H1 (cell line): Measurements from ENCODE around the gene RNF26. TPM values are rescaled to one million over a fixed set of nuclear protein-coding genes. Genes with fewer than 3 reads are reported as not detected.

ENCODE experiments used
- CTCF ChIA-PET: fragments of 300-600 bp; sonication (Branson Sonifier 250); formaldehyde crosslinking; loops from one replicate; lab custom pipeline; 2021; ENCODE audit not compliant: partially characterized antibody; lab: Charles Lee
- POLR2A ChIA-PET: fragments of 300-600 bp; sonication (Branson Sonifier 250); formaldehyde crosslinking; loops from one replicate; lab custom pipeline; 2021; ENCODE audit warnings: inconsistent platforms; ENCODE audit not compliant: partially characterized antibody; lab: Charles Lee
- DNase-seq, 2 experiments: peaks; one replicate each; pipeline versions ENCODE4 v3.0.0 to v3.0.0-alpha.2; 2010 to 2022; ENCODE audit warnings: low spot score in 2 of 2, low read depth in 1 of 2, mixed read lengths in 1 of 2
- FAIRE-seq: peaks from 2 replicates; lab custom pipeline; 2011; peaks lifted over from hg19 to GRCh38; lab: Jason Lieb, UNC
- H2AFZ ChIP-seq: 2 replicates; pipeline ENCODE4 v1.8.1; 2012; ENCODE audit warnings: low read length, inconsistent platforms
- H2AK5ac ChIP-seq: 2 replicates; pipeline ENCODE4 v1.6.1; 2013; ENCODE audit warnings: low read depth, low read length
- H2BK120ac ChIP-seq: replicated peaks from 2 replicates; pipeline ENCODE3; 2013; ENCODE audit warnings: low read depth, low read length, inconsistent platforms
- H2BK12ac ChIP-seq: 2 replicates; pipeline ENCODE4 v1.6.1; 2013; ENCODE audit warnings: low read depth, low read length
- H2BK15ac ChIP-seq: 2 replicates; pipeline ENCODE4 v1.6.1; 2013; ENCODE audit warnings: low read length
- H2BK20ac ChIP-seq: 2 replicates; pipeline ENCODE4 v1.6.1; 2013; ENCODE audit warnings: low read length
- H2BK5ac ChIP-seq: 2 replicates; pipeline ENCODE4 v1.6.1; 2013; ENCODE audit warnings: low read depth, low read length
- H3K14ac ChIP-seq: 2 replicates; pipeline ENCODE4 v1.6.1; 2013; ENCODE audit warnings: inconsistent platforms; ENCODE audit not compliant: insufficient read length
- H3K18ac ChIP-seq: 2 replicates; pipeline ENCODE4 v1.6.1; 2013; ENCODE audit warnings: low read length; ENCODE audit errors: extremely low read depth
- H3K23ac ChIP-seq: 2 replicates; pipeline ENCODE4 v1.6.1; 2013; ENCODE audit warnings: inconsistent platforms; ENCODE audit not compliant: insufficient read length
- H3K23me2 ChIP-seq: 2 replicates; pipeline ENCODE4 v1.6.1; 2013; ENCODE audit warnings: low read depth, low read length
- H3K27ac ChIP-seq: 2 replicates; pipeline ENCODE4 v1.6.1; 2011; ENCODE audit warnings: low read depth, low read length, inconsistent platforms
- H3K27me3 ChIP-seq, 4 experiments: replicated peaks in 1 of 4; 1 replicate in 1 of 4; 2 replicates in 3 of 4; pipeline versions ENCODE4 v1.6.1 to v1.8.1; 2011 to 2013; ENCODE audit warnings: low read length in 3 of 4, mild to moderate bottlenecking in 3 of 4, inconsistent platforms in 2 of 4, mixed read lengths in 2 of 4, moderate library complexity in 1 of 4; ENCODE audit not compliant: control insufficient read depth in 3 of 4, insufficient read depth in 3 of 4; ENCODE audit errors: extremely low read depth in 1 of 4
- H3K36me3 ChIP-seq, 4 experiments: 2 replicates each; pipeline versions ENCODE4 v1.6.1 to v1.8.1; 2011 to 2013; ENCODE audit warnings: mild to moderate bottlenecking in 4 of 4, low read length in 3 of 4, moderate library complexity in 2 of 4, control low read depth in 1 of 4, inconsistent platforms in 1 of 4; ENCODE audit not compliant: insufficient read depth in 4 of 4, control insufficient read depth in 2 of 4
- H3K4ac ChIP-seq: replicated peaks from 2 replicates; pipeline ENCODE3; 2013; ENCODE audit warnings: low read length, low read depth, mixed read lengths, inconsistent platforms; ENCODE audit not compliant: insufficient read length
- H3K4me1 ChIP-seq, 4 experiments: replicated peaks in 1 of 4; 1 replicate in 1 of 4; 2 replicates in 3 of 4; pipeline versions ENCODE4 v1.6.1 to v1.8.1; 2011 to 2013; ENCODE audit warnings: low read length in 3 of 4, inconsistent platforms in 2 of 4, mixed read lengths in 1 of 4; ENCODE audit not compliant: insufficient read depth in 4 of 4, control insufficient read depth in 3 of 4
- H3K4me2 ChIP-seq, 2 experiments: 2 replicates each; pipeline versions ENCODE4 v1.6.1 to v1.8.1; 2011 to 2013; ENCODE audit warnings: low read depth in 2 of 2, low read length in 2 of 2, control low read depth in 1 of 2, inconsistent platforms in 1 of 2, mild to moderate bottlenecking in 1 of 2; ENCODE audit not compliant: insufficient read depth in 1 of 2
- H3K4me3 ChIP-seq, 4 experiments: fragments of 200-600, 300-600 bp in 1 of 4; sonication (generic), shearing (Covaris generic), sonication (Bioruptor Twin) in 1 of 4; 2 replicates each; pipeline versions ENCODE4 v1.5.1 to v1.8.1; 2011 to 2016; ENCODE audit warnings: low read length in 4 of 4, low read depth in 3 of 4, control low read depth in 2 of 4, inconsistent platforms in 2 of 4, mild to moderate bottlenecking in 2 of 4, mixed read lengths in 1 of 4, moderate library complexity in 1 of 4; ENCODE audit not compliant: insufficient read depth in 2 of 4; ENCODE audit errors: extremely low read depth in 1 of 4
- H3K56ac ChIP-seq: replicated peaks from 2 replicates; pipeline ENCODE3; 2013; ENCODE audit warnings: low read depth, mild to moderate bottlenecking, mixed read lengths, low read length, inconsistent platforms; ENCODE audit not compliant: insufficient read length
- H3K79me1 ChIP-seq: 2 replicates; pipeline ENCODE4 v1.6.1; 2013; ENCODE audit warnings: low read depth, low read length, control low read depth
- H3K79me2 ChIP-seq, 2 experiments: 2 replicates each; pipeline versions ENCODE4 v1.6.1 to v1.8.1; 2012 to 2013; ENCODE audit warnings: low read length in 2 of 2, mild to moderate bottlenecking in 2 of 2, inconsistent platforms in 1 of 2; ENCODE audit not compliant: insufficient read depth in 2 of 2, control insufficient read depth in 1 of 2
- H3K9ac ChIP-seq, 4 experiments: replicated peaks in 1 of 4; 1 replicate in 1 of 4; 2 replicates in 3 of 4; pipeline versions ENCODE4 v1.6.1 to v1.8.1; 2011 to 2013; ENCODE audit warnings: low read depth in 3 of 4, low read length in 3 of 4, control low read depth in 2 of 4, mild to moderate bottlenecking in 2 of 4, moderate library complexity in 2 of 4, inconsistent platforms in 1 of 4; ENCODE audit errors: extremely low read depth in 1 of 4
- H3K9me3 ChIP-seq, 2 experiments: 2 replicates each; pipeline versions ENCODE4 v1.6.1 to v1.8.1; 2012 to 2013; ENCODE audit warnings: mild to moderate bottlenecking in 2 of 2, moderate library complexity in 2 of 2, control low read depth in 1 of 2, inconsistent platforms in 1 of 2, low read depth in 1 of 2, low read length in 1 of 2, mixed read lengths in 1 of 2; ENCODE audit not compliant: insufficient read depth in 2 of 2
- H4K20me1 ChIP-seq, 2 experiments: replicated peaks in 1 of 2; 2 replicates each; pipeline versions ENCODE3 to v1.8.1; 2011 to 2013; ENCODE audit warnings: inconsistent platforms in 2 of 2, low read length in 2 of 2, mild to moderate bottlenecking in 1 of 2; ENCODE audit not compliant: insufficient read depth in 2 of 2, control insufficient read depth in 1 of 2
- H4K5ac ChIP-seq: 2 replicates; pipeline ENCODE4 v1.6.1; 2013; ENCODE audit warnings: low read length, low read depth, mixed read lengths, inconsistent platforms; ENCODE audit not compliant: insufficient read length
- H4K8ac ChIP-seq: 2 replicates; pipeline ENCODE4 v1.8.0; 2013; ENCODE audit warnings: mild to moderate bottlenecking, moderate library complexity, low read length, inconsistent platforms; ENCODE audit not compliant: insufficient read depth; ENCODE audit errors: extremely low read depth
- H4K91ac ChIP-seq: replicated peaks from 2 replicates; pipeline ENCODE3; 2013; ENCODE audit warnings: low read length, mixed read lengths, inconsistent platforms; ENCODE audit not compliant: insufficient read length
- BACH1 ChIP-seq: IDR thresholded peaks from 2 replicates; pipeline ENCODE4 v1.6.1; 2012; ENCODE audit warnings: low read length, improper control_type of control experiment
- CBX5 ChIP-seq: fragments of 300-800, 300-1000 bp; sonication (generic); IDR thresholded peaks from 2 replicates; pipeline ENCODE4 v1.7.1; 2016; ENCODE audit warnings: antibody characterized with exemption, low read length, low read depth
- CHD2 ChIP-seq: IDR thresholded peaks from 2 replicates; pipeline ENCODE4 v1.6.1; 2012; ENCODE audit warnings: low read length, improper control_type of control experiment
- GTF2F1 ChIP-seq: IDR thresholded peaks from 2 replicates; pipeline ENCODE4 v1.6.1; 2012; ENCODE audit warnings: low read depth, low read length, improper control_type of control experiment, borderline replicate concordance
- HDAC2 ChIP-seq, 2 experiments: fragments of 300-600 bp in 1 of 2; sonication (generic) in 1 of 2; IDR thresholded peaks; 2 replicates each; pipeline ENCODE4 v1.6.1; 2011 to 2012; ENCODE audit warnings: low read depth in 2 of 2, low read length in 2 of 2, mild to moderate bottlenecking in 2 of 2, moderate library complexity in 2 of 2, borderline replicate concordance in 1 of 2, inconsistent platforms in 1 of 2
- KDM5A ChIP-seq: fragments of 200-600 bp; IDR thresholded peaks from 2 replicates; pipeline ENCODE4 v1.7.1; 2012; ENCODE audit warnings: mild to moderate bottlenecking, low read length, inconsistent platforms, mixed read lengths
- MAFK ChIP-seq: IDR thresholded peaks from 2 replicates; pipeline ENCODE4 v1.6.1; 2012; ENCODE audit warnings: low read depth, mild to moderate bottlenecking, improper control_type of control experiment, low read length
- RFX5 ChIP-seq: IDR thresholded peaks from 2 replicates; pipeline ENCODE4 v1.6.1; 2011; ENCODE audit warnings: low read depth, low read length, improper control_type of control experiment, borderline replicate concordance
- SIRT6 ChIP-seq: IDR thresholded peaks from one replicate; pipeline ENCODE4 v1.7.1; 2012; ENCODE audit warnings: low read length, inconsistent platforms
- SP2 ChIP-seq: IDR thresholded peaks from 2 replicates; pipeline ENCODE4 v1.6.1; 2012; ENCODE audit warnings: mild to moderate bottlenecking, low read length, inconsistent platforms
- SP4 ChIP-seq: IDR thresholded peaks from 2 replicates; pipeline ENCODE4 v1.6.1; 2012; ENCODE audit warnings: low read length, inconsistent platforms
- WGBS, 2 experiments: shearing (Covaris generic) in 1 of 2; methylation state at CpG; one replicate each; pipeline versions ENCODE4 v1.1.6 to v1.1.7; 2013 to 2015; ENCODE audit warnings: low lambda C conversion rate in 2 of 2, mixed read lengths in 2 of 2, inconsistent platforms in 1 of 2, low coverage in 1 of 2, missing lambda C conversion rate in 1 of 2; ENCODE audit not compliant: insufficient replicate concordance in 2 of 2, insufficient coverage in 1 of 2, insufficient read length in 1 of 2; ENCODE audit errors: extremely low coverage in 1 of 2, missing lambda C conversion rate in 1 of 2; 5-methylcytosine and 5-hydroxymethylcytosine counted together
- polyA plus RNA-seq, 7 experiments: library from polyadenylated mRNA; depleted of rRNA in 3 of 7; stranded (reverse) in 5 of 7; unstranded in 2 of 7; fragments of >200 nt in 5 of 7; fragments of 200-250 nt in 2 of 7; gene quantifications; 1 replicate in 5 of 7; 2 replicates in 1 of 7; 4 replicates in 1 of 7; pipeline versions ENCODE4 v1.2.1 to v1.2.3, GENCODE V29; 2011 to 2013; ENCODE audit warnings: missing spikeins in 2 of 7, mixed read lengths in 2 of 7
- total RNA-seq: library from RNA; stranded (reverse); fragmentation: NEBNext Ultra II Directional; extraction: Animal tissue kit (Norgen Biotek cat#: 25700); gene quantifications from 2 replicates; pipeline ENCODE4 v1.2.1, GENCODE V29; 2021

Gene RNF26
- total and polyA plus RNA-seq, 2 of the 8 experiments (the other 6 are each of a cell fraction or from before 2014, with no cell fraction given): 82.7 to 84.0 TPM

DNA sequence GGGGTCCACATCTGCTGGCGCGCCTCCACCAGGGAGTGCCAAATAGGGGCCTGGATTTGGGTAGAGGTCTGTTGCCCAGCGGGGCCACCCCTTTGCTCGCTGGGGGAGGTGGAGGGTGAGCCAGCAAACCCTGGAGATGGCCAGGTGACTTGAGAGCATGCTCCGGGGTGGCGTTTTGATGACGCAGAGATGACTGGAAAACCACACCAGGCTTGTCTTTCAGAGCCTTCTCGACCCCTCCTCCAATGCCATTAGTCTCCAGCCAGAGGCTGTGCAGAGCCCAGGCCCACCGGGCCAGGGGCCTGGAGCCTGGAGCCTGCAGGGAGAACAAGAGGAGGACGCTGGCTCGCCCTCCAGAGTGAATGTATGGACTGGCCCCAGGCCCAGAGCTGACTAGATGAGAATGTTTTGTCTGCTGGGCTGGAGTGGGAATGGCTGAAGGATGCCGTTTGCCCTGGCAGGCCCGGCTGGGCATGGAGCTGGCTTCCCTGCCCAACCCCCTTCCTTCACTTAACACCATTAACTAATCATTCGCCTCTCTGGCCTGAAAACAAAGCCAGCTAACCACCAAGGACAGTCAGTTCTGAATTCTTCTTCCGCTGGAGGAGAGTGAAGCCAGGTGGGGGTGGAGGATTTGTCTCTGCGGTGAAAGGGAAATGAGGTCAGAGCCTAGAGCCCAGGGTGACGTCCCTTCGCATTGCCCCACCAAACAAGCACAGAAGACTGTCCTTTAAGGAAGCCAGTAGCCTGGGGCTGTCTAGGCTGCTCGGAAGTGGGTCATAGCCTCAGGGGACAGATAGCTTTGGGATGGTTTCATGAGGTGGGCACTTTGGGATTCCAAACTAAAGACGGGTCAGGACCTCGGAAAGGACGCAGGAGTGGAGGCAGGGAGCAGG is 15.8 kb upstream of the RNF26 start:
- no peak for FAIRE-seq
- H4K20me1 ChIP-seq: peaks cover 2% of the 10 kb centered on the region in 2 experiments
- H3K9ac ChIP-seq: no peak overlapping the region
- no peak overlapping the region for H4K5ac ChIP-seq
- 56% methylated on average over 18 of the region's 22 CpGs; no CpG with 5 or more reads in 1 of the 2 experiments for WGBS, 2 experiments
- no peak overlapping the region for H3K56ac ChIP-seq
- ChIA-PET POLR2A (interaction anchor here (0.7 to 5.4 kb wide), 13 partner anchors 10 to 299 kb away, joined by 3 to 44 read pairs (median 6); partner anchors contain the start of genes C1QTNF5, CBL, HINFP and HMBS), CTCF (interaction anchor here (1.2 to 16.8 kb wide), 7 partner anchors 10 to 68 kb away, joined by 3 to 415 read pairs (median 5); partner anchors contain the start of genes C1QTNF5, MFRP, RNF26 and USP2)
- H2BK12ac ChIP-seq: peak overlapping the region; percentile 98; the same call in 1 of the 2 replicates
- no peak overlapping the region for H3K4ac ChIP-seq
- peak overlapping the region; percentile 96 for H2BK20ac ChIP-seq
- peaks cover 33% of the 10 kb centered on the region for H3K23me2 ChIP-seq
- H2AFZ ChIP-seq: no peak overlapping the region
- peak overlapping the region; percentile 93; the same call in 1 of the 2 replicates for H2AK5ac ChIP-seq
- no peak overlapping the region for H3K14ac ChIP-seq
- peak overlapping the region; percentile 91; the same call in 1 of the 2 replicates for H2BK5ac ChIP-seq
- H3K9me3 ChIP-seq: no peaks in the 10 kb centered on the region
- H3K27me3 ChIP-seq: peaks cover 5 to 46% (median 36%) of the 10 kb centered on the region in 4 experiments
- H3K79me2 ChIP-seq: no peaks in the 10 kb centered on the region
- peak overlapping the region; percentile 98; the same call in 1 of the 2 replicates for H2BK15ac ChIP-seq
- H4K8ac ChIP-seq: peak overlapping the region; percentile 74; the same call in 1 of the 2 replicates
- H3K18ac ChIP-seq: peak overlapping the region; percentile 48; the same call in 1 of the 2 replicates
- no peak for DNase-seq
- H2BK120ac ChIP-seq: no peak overlapping the region
- H3K27ac ChIP-seq: no peak overlapping the region
- peak overlapping the region; percentile 84 to 97; a peak in 3 of 4 replicates for H3K4me2 ChIP-seq
- H3K4me3 ChIP-seq: peak overlapping the region in 2 of 4 experiments; percentile 8 to 14; a peak in 2 of 8 replicates
- H4K91ac ChIP-seq: peak overlapping the region; percentile 48
- H3K79me1 ChIP-seq: no peaks in the 10 kb centered on the region
- no peak overlapping the region for H3K23ac ChIP-seq
- no peaks in the 10 kb centered on the region for H3K36me3 ChIP-seq
- H3K4me1 ChIP-seq: peaks cover 11 to 53% (median 48%) of the 10 kb centered on the region in 4 experiments
- no peak for TF ChIP-seq RFX5
- TF ChIP-seq SIRT6: no peak
- no peak for TF ChIP-seq GTF2F1
- no peak for TF ChIP-seq BACH1
- TF ChIP-seq CHD2: no peak
- no peak for TF ChIP-seq HDAC2 (IDR thresholded peaks at IDR 0.05; ENCODE audit: borderline replicate concordance in 1 of 2, low read depth in 2 of 2, low read length in 2 of 2)
- TF ChIP-seq CBX5: no peak
- no peak for TF ChIP-seq SP2
- TF ChIP-seq SP4: no peak
- no peak for TF ChIP-seq KDM5A
- no peak for TF ChIP-seq MAFK
